ENCODE results near the gene SLX4. TPM values are rescaled to one million over a fixed set of nuclear protein-coding genes. Genes with fewer than 3 reads are reported as not detected.

Gene SLX4
- polyA plus RNA-seq, 1 experiment, result 1.6 TPM

- POLR2A ChIA-PET, result no interaction called here
- TF ChIP-seq CTCF (IDR thresholded peaks at IDR 0.05; ENCODE audit: low read depth, low read length), result no peak
- CTCF ChIA-PET, result no interaction called here
Measured at GRCh38 chr16:3598236-3598635, 13.2 kb downstream of the SLX4 start.

GRCh38 chr16:3597676-3598075 lies 13.7 kb downstream of the SLX4 start:
- DNase-seq (ENCODE audit: low read depth, low spot score), result no peak
- Histone ChIP-seq H3K4me3 (ENCODE audit: low read depth, low read length) (no peak overlapping the region), H3K27me3 (ENCODE audit: control insufficient read depth, insufficient read depth, low read length) (no peaks in the 10 kb centered on the region), H3K9me3 (ENCODE audit: control insufficient read depth, insufficient read depth, low read length) (peaks cover 14% of the 10 kb centered on the region), H3K27ac (ENCODE audit: low read depth, low read length) (no peak overlapping the region)
- POLR2A ChIA-PET, result no interaction called here
- TF ChIP-seq CTCF (IDR thresholded peaks at IDR 0.05; ENCODE audit: low read depth, low read length), result no peak
- CTCF ChIA-PET, result no interaction called here

More at GRCh38 chr16:3598236-3598635, 13.2 kb downstream of the SLX4 start:
- no peak overlapping the region for H3K4me3 ChIP-seq (ENCODE audit: low read depth, low read length)
- peaks cover 14% of the 10 kb centered on the region for H3K9me3 ChIP-seq (ENCODE audit: control insufficient read depth, insufficient read depth, low read length)
- no peak overlapping the region for H3K27ac ChIP-seq (ENCODE audit: low read depth, low read length)
- DNase-seq (ENCODE audit: low read depth, low spot score), result no peak
- H3K27me3 ChIP-seq (ENCODE audit: control insufficient read depth, insufficient read depth, low read length), result no peaks in the 10 kb centered on the region

- no peak overlapping the region for H3K27ac ChIP-seq (ENCODE audit: low read depth, low read length)
- no peak for TF ChIP-seq CTCF (IDR thresholded peaks at IDR 0.05; ENCODE audit: low read depth, low read length)
- H3K4me3 ChIP-seq (ENCODE audit: low read depth, low read length), result no peak overlapping the region
- no peak for DNase-seq (ENCODE audit: low read depth, low spot score)
- POLR2A ChIA-PET, result no interaction called here
- CTCF ChIA-PET, result no interaction called here
- H3K27me3 ChIP-seq (ENCODE audit: control insufficient read depth, insufficient read depth, low read length), result no peaks in the 10 kb centered on the region
- peaks cover 14% of the 10 kb centered on the region for H3K9me3 ChIP-seq (ENCODE audit: control insufficient read depth, insufficient read depth, low read length)
Measured at GRCh38 chr16:3597226-3597625, 14.2 kb downstream of the SLX4 start.

GRCh38 chr16:3596101-3596861 lies 15.1 kb downstream of the SLX4 start:
- TF ChIP-seq CTCF (IDR thresholded peaks at IDR 0.05; ENCODE audit: low read depth, low read length), result no peak
- H3K27ac ChIP-seq (ENCODE audit: low read depth, low read length), result no peak overlapping the region
- CTCF ChIA-PET, result no interaction called here
- H3K9me3 ChIP-seq (ENCODE audit: control insufficient read depth, insufficient read depth, low read length), result peaks cover 14% of the 10 kb centered on the region
- DNase-seq (ENCODE audit: low read depth, low spot score), result no peak
- no peaks in the 10 kb centered on the region for H3K27me3 ChIP-seq (ENCODE audit: control insufficient read depth, insufficient read depth, low read length)
- H3K4me3 ChIP-seq (ENCODE audit: low read depth, low read length), result no peak overlapping the region
- POLR2A ChIA-PET, result no interaction called here

- H3K27me3 ChIP-seq (ENCODE audit: control insufficient read depth, insufficient read depth, low read length), result no peaks in the 10 kb centered on the region
- no peak for TF ChIP-seq CTCF (IDR thresholded peaks at IDR 0.05; ENCODE audit: low read depth, low read length)
- H3K4me3 ChIP-seq (ENCODE audit: low read depth, low read length), result no peak overlapping the region
- ChIA-PET CTCF (no interaction called here), POLR2A (no interaction called here)
- no peak for DNase-seq (ENCODE audit: low read depth, low spot score)
- peaks cover 11% of the 10 kb centered on the region for H3K9me3 ChIP-seq (ENCODE audit: control insufficient read depth, insufficient read depth, low read length)
- no peak overlapping the region for H3K27ac ChIP-seq (ENCODE audit: low read depth, low read length)
Measured at GRCh38 chr16:3595521-3596021, 15.8 kb downstream of the SLX4 start.

Data from AG04450 (cell line).